Stimulated activated CD4-positive, alpha-beta T cell treated with anti-CD3 and anti-CD28 coated beads, Interleukin-4, amount 100 ng/mL, for 48 hours (primary cell): ENCODE data around the gene DPP9.
"Not testable (repeated sequence)": the region's sequence is repeated elsewhere in the genome, so short reads cannot be mapped to it uniquely, and the experiment has no call there.

Experiments
- DNase-seq, 2 donors: peaks; one replicate each; pipeline ENCODE4 v3.0.0-alpha.2; 2020; ENCODE audit warnings: low read depth in 2 of 2

DPP9 gene

DNA sequence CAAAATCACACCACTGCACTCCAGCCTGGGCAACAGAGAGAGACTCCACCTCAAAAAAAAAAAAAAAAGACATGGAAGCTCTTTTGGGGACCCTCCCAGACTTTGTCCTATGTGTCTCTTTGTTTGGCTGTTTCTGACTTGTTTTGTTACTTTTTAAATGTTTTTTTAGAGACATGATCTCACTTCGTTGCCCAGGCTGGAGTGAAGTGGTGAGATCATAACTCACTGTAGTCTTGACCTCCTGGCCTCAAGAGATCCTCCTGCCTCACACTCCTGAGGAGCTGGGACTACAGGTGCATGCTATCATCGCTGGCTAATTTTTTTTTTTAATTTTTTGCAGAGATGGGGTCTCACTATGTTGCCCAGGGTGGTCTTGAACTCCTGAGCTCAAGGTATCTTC lies 16.4 kb upstream of the DPP9 start:
- no peak for DNase-seq

- DNase-seq = no peak
Observed at GRCh38 chr19:4738734-4739133, 15.1 kb upstream of the DPP9 start.

DNA sequence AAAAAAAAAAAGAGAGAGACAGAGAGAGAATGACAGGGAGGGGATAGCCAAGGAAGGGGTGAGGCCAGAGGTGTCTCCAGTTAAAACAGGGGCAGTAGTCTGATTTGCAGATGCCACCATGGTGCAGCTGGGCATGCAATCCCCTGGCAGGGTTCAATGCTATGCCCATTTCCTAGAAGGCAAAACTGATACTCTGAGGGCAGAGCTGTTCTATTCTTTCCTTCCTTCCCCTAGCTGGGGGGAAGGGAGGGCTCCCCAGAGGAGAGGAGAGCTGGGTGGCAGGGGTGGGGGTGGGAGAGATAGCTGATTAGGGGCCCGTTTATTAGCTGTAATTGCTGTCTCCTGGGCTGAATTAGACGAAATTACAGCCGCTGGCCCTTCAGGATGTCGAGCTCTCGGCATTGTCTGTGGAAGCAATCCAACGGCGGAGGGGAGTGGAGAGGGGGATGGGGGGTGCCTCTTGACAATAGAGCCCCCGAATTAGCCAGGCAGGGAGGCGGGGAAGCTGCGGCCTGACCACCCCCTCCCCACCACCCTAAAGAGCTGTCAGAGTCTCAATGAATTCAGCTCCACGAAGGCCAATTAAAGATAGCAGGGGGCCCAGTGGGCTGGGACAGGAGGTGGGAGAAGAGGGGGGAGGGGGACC lies 14.4 kb upstream of the DPP9 start:
- DNase-seq = no peak

GRCh38 chr19:4733755-4734345 lies 10.2 kb upstream of the DPP9 start:
- DNase-seq = no peak

DNA sequence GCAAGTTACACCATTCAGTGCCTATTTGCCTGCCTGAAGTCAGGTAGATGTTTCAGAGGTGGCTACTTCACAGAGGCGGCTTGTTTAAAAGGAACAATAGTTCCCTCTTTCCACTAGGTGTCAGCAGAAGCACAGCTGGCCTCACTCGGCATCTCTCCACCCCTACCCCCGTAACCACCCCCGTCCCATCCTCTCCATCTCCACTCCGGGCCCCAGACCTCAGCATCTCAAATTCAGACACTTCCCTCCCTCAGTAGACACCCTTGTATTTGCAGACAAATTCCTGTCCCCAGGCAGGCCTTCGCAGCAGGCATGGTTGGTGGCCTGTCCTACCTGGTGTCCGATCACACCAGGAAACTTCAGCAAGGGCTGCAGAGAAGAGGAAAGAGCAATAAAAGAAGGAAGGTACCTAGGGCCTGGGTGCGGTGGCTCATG lies 9.1 kb upstream of the DPP9 start:
- peak in 1 of 2 donors; percentile 44 for DNase-seq

- DNase-seq = peak; percentile 50 to 66
Observed at GRCh38 chr19:4730740-4731171, 7.1 kb upstream of the DPP9 start.

DNA sequence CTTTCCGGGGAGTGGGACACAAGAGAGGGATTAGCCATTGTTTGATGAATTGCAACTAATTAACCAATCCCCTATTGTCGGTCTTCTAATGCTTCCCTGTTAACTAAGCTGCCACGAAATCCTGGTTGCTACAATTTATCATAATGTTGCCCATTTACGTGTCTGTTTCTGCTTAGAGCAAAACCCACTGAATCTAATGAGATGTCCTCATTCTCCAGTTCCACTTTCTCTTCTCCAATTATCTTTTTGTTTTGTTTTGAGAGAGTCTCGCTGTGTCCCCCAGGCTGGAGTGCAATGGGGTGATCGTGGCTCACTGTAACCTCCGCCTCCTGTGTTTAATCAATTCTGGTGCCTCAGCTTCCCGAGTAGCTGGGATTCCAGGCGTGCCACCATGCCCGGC lies 5.2 kb upstream of the DPP9 start:
- DNase-seq = no peak

DNA sequence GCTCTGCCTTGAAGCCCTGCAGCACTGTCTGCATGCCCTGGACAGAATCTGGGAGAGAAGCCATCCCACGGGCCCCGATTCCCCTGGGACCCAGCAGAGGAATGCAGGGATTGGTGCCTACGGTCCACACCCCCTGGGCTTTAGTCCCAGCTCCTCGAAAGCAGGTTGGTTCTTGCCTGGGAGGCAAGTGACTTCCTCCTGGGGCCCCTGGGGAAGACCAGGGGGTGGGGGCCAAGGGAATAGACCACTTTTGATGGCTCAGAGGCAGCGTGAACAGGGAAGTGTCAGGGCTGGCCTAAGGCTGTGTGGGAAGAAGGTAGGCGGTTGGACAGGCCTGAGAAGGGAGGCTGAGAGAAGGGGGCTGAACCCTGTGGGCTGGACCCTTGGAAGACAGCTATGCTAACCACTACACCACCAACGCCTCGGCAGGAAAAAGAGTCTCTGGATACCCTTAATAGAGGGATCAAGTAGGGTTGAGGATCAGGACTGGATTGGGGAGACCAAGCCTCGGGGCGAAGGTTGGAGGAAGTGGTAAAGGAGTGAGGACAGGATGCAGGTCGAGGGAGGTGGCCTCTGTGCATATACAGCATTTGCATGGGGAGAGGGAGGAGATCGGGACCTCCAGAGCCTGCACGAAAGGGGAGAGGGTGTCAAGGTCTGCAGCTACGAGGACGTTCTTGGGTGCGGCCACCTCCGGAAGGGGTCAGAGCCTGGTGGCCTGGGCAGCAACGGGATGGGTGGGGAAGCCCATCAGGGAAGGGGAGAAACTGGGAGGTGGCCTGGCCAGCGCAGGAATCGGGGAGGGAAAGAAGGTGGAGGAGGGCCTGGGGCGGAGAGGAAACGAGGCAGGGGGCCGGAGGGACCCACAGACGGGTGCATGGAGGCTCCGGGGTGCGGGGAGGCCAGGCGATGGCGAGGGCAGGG lies 709 bp downstream of the DPP9 start:
- DNase-seq = no peak

DNA sequence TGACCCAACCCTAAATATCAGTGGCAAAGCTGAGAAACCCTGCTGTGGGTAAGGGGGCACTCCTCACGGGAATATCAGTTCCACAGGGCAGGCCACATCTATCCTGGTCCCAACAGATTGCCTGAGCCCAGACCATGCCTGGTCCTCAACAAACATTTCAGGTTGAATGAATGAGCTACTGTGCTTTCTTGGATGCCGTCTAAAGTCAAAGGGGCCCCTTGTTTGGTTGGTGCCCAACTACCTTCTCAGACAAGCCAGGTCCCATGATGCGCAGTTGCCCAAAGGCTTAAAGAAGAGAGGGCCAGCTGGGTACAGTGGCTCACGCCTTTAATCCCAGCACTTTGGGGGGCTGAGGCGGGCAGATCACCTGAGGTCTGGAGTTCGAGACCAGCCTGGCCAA lies 2.4 kb downstream of the DPP9 start:
- DNase-seq = no peak

DNA sequence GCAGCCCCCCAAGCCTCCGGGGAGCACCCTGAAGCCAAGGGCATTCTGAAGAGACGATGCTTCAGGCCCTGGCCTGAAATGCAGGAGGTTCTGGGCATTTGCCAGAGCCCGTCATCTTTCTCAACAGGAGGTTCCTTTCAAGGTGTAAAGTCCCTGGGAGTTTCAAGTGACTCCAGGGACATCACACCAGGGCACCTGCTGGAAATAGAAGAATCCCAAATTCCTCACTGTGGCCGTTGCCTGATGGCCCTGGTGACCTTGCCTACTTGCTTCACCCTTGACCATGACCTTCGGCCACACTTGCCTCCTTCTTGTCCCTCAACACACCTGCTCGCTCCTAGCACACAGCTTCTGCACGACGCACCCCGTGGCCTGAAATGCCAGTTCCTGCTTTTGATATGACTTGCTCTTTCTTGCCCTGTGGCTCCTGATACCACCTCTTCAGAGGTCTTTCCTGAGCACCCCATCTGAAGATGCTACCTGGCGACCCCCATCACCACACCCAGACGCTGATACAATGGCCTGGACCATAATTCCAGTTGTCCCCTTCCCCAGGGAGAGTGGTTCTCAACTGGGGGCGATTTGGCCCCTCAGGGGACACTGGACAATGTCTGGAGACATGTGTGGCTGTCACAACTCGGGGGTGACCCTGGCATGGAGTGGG lies 3.5 kb downstream of the DPP9 start:
- DNase-seq = no peak

GRCh38 chr19:4719499-4719866 lies 4.2 kb downstream of the DPP9 start:
- no peak for DNase-seq

DNA sequence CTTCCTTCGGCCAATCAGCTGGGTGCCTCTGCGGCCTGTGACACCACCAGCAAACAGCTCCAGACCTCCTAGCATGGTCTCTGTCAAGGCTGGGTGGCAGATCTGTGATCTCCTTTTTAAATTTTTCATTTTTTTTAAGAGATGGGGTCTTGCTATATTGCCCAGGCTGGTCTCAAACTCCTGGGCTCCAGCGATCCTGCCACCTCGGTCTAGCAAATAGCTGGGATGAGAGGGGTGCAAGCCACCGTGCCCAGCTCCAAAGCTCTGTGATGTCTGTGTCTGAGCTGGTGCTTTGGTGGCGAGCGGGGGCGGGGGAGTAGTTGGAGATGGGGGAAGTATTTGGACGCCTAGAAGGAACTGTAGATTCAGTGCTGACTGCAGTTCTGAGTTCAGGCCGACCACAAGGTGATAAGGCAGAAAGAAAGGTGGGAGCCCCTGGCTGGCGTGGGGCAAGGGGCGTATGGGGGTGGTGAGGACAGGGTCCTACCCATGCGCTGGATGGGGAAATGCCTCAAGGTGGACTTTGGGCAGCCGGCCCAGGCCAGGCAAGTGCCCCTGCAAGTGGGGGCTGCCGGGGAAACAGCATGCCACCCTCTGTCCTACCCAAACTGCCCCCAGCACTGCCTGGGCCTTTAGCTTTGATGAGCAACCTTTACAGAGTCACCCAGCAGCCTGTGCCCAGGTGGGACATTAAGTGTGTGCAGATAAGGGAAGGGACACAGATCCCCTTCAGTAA lies 5.5 kb downstream of the DPP9 start:
- no peak for DNase-seq

- no peak for DNase-seq
Observed at GRCh38 chr19:4717191-4717965, 6.3 kb downstream of the DPP9 start.

GRCh38 chr19:4715529-4716221 lies 8.0 kb downstream of the DPP9 start:
- no peak for DNase-seq

DNA sequence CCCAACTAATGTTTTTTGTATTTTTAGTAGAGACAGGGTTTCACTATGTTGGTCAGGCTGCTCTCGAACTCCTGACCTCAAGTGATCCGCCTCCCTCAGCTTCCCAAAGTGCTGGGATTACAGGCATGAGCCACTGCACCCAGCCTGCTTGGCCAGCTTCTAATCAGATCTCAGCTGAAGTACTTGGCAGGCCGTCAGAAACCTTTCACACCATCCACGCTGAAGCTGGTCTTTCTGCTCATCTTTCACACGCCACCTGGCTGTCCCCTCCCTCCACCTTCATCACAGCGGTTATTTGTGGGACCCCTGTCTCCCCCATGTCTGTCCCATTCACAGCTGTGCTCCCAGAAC lies 8.5 kb downstream of the DPP9 start:
- not testable (repeated sequence) for DNase-seq

- no peak for DNase-seq
Observed at GRCh38 chr19:4714016-4714415, 9.6 kb downstream of the DPP9 start.

DNA sequence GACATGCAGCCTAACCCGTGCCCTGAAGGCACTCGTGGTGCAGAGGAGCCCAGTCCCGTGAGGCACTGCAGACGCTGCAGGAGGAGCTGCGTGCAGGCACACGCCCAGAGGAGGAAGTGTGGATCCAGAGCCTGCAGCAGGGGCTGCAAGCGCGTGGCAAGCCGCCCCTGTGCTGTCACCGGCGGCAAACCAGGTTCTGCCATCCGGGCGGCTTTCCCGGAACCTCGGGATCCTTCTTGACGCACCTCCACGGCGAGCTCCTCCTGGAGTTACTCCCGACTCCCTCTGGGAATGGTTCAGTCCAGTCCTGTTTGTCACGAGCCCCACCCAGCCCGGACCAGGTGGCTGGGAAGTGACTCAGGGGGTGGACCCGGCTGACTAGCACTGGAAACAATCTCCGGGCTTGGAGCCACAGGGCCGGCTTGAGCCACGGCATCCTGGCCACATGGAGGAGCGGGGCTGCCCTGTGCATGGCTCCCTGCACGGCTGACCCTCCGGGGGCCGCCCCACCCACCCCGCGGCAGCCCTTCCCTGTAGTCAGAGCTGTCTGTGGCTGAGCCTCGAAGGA lies 10.2 kb downstream of the DPP9 start:
- DNase-seq = no peak

DNA sequence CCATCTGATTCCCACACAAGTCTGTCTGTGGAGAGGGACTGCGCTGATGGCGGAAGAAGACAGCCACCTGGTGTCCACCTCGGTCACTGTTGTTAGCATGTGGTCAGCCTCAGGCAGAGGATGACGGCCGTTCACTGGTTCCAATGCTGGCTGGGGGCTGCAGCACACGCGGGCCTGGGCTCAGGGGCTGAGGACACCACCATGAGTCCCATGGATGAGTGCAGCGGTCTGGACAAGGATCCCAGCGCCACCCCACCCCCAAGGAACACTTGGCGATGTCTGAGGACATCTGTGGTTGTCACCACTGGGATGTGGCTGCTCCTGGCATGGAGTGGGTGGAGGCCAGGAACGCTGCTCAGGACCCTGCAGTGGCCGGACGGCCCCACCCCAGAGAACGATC lies 10.9 kb downstream of the DPP9 start:
- DNase-seq = no peak

DNA sequence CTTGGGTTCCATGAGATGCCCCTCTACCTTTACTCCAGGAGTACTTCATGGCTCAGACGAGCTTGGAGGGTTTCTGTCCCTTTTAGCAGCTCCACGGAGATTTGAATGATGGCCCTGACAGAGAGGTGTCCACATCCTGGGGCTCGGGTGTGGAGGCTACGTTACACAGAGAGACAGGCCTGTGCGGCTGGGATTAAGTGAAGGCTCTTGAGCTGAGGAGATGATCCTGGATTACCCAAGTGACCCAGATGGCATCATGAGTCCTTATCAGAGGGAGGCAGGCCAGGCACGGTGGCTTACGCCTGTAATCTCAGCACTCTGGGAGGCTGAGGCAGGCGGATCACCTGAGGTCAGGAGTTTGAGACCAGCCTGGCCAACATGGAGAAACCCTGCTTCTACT lies 12.4 kb downstream of the DPP9 start:
- no peak for DNase-seq

GRCh38 chr19:4710281-4710600 lies 13.4 kb downstream of the DPP9 start:
- no peak for DNase-seq
